H1 (cell line): ENCODE results near the gene FAM149B1. TPM values are rescaled to one million over a fixed set of nuclear protein-coding genes. Genes with fewer than 3 reads are reported as not detected.
"Not testable (repeated sequence)": the region's sequence is repeated elsewhere in the genome, so short reads cannot be mapped to it uniquely, and the experiment has no call there.

Experiments
- CTCF ChIA-PET: fragments of 300-600 bp; sonication (Branson Sonifier 250); formaldehyde crosslinking; loops from one replicate; lab custom pipeline; 2021; ENCODE audit not compliant: partially characterized antibody; lab: Charles Lee
- POLR2A ChIA-PET: fragments of 300-600 bp; sonication (Branson Sonifier 250); formaldehyde crosslinking; loops from one replicate; lab custom pipeline; 2021; ENCODE audit warnings: inconsistent platforms; ENCODE audit not compliant: partially characterized antibody; lab: Charles Lee
- DNase-seq, 2 experiments: peaks; one replicate each; pipeline versions ENCODE4 v3.0.0 to v3.0.0-alpha.2; 2010 to 2022; ENCODE audit warnings: low spot score in 2 of 2, low read depth in 1 of 2, mixed read lengths in 1 of 2
- FAIRE-seq: peaks from 2 replicates; lab custom pipeline; 2011; peaks lifted over from hg19 to GRCh38; lab: Jason Lieb, UNC
- H2AFZ ChIP-seq: 2 replicates; pipeline ENCODE4 v1.8.1; 2012; ENCODE audit warnings: low read length, inconsistent platforms
- H2AK5ac ChIP-seq: 2 replicates; pipeline ENCODE4 v1.6.1; 2013; ENCODE audit warnings: low read depth, low read length
- H2BK120ac ChIP-seq: replicated peaks from 2 replicates; pipeline ENCODE3; 2013; ENCODE audit warnings: low read depth, low read length, inconsistent platforms
- H2BK12ac ChIP-seq: 2 replicates; pipeline ENCODE4 v1.6.1; 2013; ENCODE audit warnings: low read depth, low read length
- H2BK15ac ChIP-seq: 2 replicates; pipeline ENCODE4 v1.6.1; 2013; ENCODE audit warnings: low read length
- H2BK20ac ChIP-seq: 2 replicates; pipeline ENCODE4 v1.6.1; 2013; ENCODE audit warnings: low read length
- H2BK5ac ChIP-seq: 2 replicates; pipeline ENCODE4 v1.6.1; 2013; ENCODE audit warnings: low read depth, low read length
- H3K14ac ChIP-seq: 2 replicates; pipeline ENCODE4 v1.6.1; 2013; ENCODE audit warnings: inconsistent platforms; ENCODE audit not compliant: insufficient read length
- H3K18ac ChIP-seq: 2 replicates; pipeline ENCODE4 v1.6.1; 2013; ENCODE audit warnings: low read length; ENCODE audit errors: extremely low read depth
- H3K23ac ChIP-seq: 2 replicates; pipeline ENCODE4 v1.6.1; 2013; ENCODE audit warnings: inconsistent platforms; ENCODE audit not compliant: insufficient read length
- H3K23me2 ChIP-seq: 2 replicates; pipeline ENCODE4 v1.6.1; 2013; ENCODE audit warnings: low read depth, low read length
- H3K27ac ChIP-seq: 2 replicates; pipeline ENCODE4 v1.6.1; 2011; ENCODE audit warnings: low read depth, low read length, inconsistent platforms
- H3K27me3 ChIP-seq, 4 experiments: replicated peaks in 1 of 4; 1 replicate in 1 of 4; 2 replicates in 3 of 4; pipeline versions ENCODE4 v1.6.1 to v1.8.1; 2011 to 2013; ENCODE audit warnings: low read length in 3 of 4, mild to moderate bottlenecking in 3 of 4, inconsistent platforms in 2 of 4, mixed read lengths in 2 of 4, moderate library complexity in 1 of 4; ENCODE audit not compliant: control insufficient read depth in 3 of 4, insufficient read depth in 3 of 4; ENCODE audit errors: extremely low read depth in 1 of 4
- H3K36me3 ChIP-seq, 4 experiments: 2 replicates each; pipeline versions ENCODE4 v1.6.1 to v1.8.1; 2011 to 2013; ENCODE audit warnings: mild to moderate bottlenecking in 4 of 4, low read length in 3 of 4, moderate library complexity in 2 of 4, control low read depth in 1 of 4, inconsistent platforms in 1 of 4; ENCODE audit not compliant: insufficient read depth in 4 of 4, control insufficient read depth in 2 of 4
- H3K4ac ChIP-seq: replicated peaks from 2 replicates; pipeline ENCODE3; 2013; ENCODE audit warnings: low read length, low read depth, mixed read lengths, inconsistent platforms; ENCODE audit not compliant: insufficient read length
- H3K4me1 ChIP-seq, 4 experiments: replicated peaks in 1 of 4; 1 replicate in 1 of 4; 2 replicates in 3 of 4; pipeline versions ENCODE4 v1.6.1 to v1.8.1; 2011 to 2013; ENCODE audit warnings: low read length in 3 of 4, inconsistent platforms in 2 of 4, mixed read lengths in 1 of 4; ENCODE audit not compliant: insufficient read depth in 4 of 4, control insufficient read depth in 3 of 4
- H3K4me2 ChIP-seq, 2 experiments: 2 replicates each; pipeline versions ENCODE4 v1.6.1 to v1.8.1; 2011 to 2013; ENCODE audit warnings: low read depth in 2 of 2, low read length in 2 of 2, control low read depth in 1 of 2, inconsistent platforms in 1 of 2, mild to moderate bottlenecking in 1 of 2; ENCODE audit not compliant: insufficient read depth in 1 of 2
- H3K4me3 ChIP-seq, 4 experiments: fragments of 200-600, 300-600 bp in 1 of 4; sonication (generic), shearing (Covaris generic), sonication (Bioruptor Twin) in 1 of 4; 2 replicates each; pipeline versions ENCODE4 v1.5.1 to v1.8.1; 2011 to 2016; ENCODE audit warnings: low read length in 4 of 4, low read depth in 3 of 4, control low read depth in 2 of 4, inconsistent platforms in 2 of 4, mild to moderate bottlenecking in 2 of 4, mixed read lengths in 1 of 4, moderate library complexity in 1 of 4; ENCODE audit not compliant: insufficient read depth in 2 of 4; ENCODE audit errors: extremely low read depth in 1 of 4
- H3K56ac ChIP-seq: replicated peaks from 2 replicates; pipeline ENCODE3; 2013; ENCODE audit warnings: low read depth, mild to moderate bottlenecking, mixed read lengths, low read length, inconsistent platforms; ENCODE audit not compliant: insufficient read length
- H3K79me1 ChIP-seq: 2 replicates; pipeline ENCODE4 v1.6.1; 2013; ENCODE audit warnings: low read depth, low read length, control low read depth
- H3K79me2 ChIP-seq, 2 experiments: 2 replicates each; pipeline versions ENCODE4 v1.6.1 to v1.8.1; 2012 to 2013; ENCODE audit warnings: low read length in 2 of 2, mild to moderate bottlenecking in 2 of 2, inconsistent platforms in 1 of 2; ENCODE audit not compliant: insufficient read depth in 2 of 2, control insufficient read depth in 1 of 2
- H3K9ac ChIP-seq, 4 experiments: replicated peaks in 1 of 4; 1 replicate in 1 of 4; 2 replicates in 3 of 4; pipeline versions ENCODE4 v1.6.1 to v1.8.1; 2011 to 2013; ENCODE audit warnings: low read depth in 3 of 4, low read length in 3 of 4, control low read depth in 2 of 4, mild to moderate bottlenecking in 2 of 4, moderate library complexity in 2 of 4, inconsistent platforms in 1 of 4; ENCODE audit errors: extremely low read depth in 1 of 4
- H3K9me3 ChIP-seq, 2 experiments: 2 replicates each; pipeline versions ENCODE4 v1.6.1 to v1.8.1; 2012 to 2013; ENCODE audit warnings: mild to moderate bottlenecking in 2 of 2, moderate library complexity in 2 of 2, control low read depth in 1 of 2, inconsistent platforms in 1 of 2, low read depth in 1 of 2, low read length in 1 of 2, mixed read lengths in 1 of 2; ENCODE audit not compliant: insufficient read depth in 2 of 2
- H4K20me1 ChIP-seq, 2 experiments: replicated peaks in 1 of 2; 2 replicates each; pipeline versions ENCODE3 to v1.8.1; 2011 to 2013; ENCODE audit warnings: inconsistent platforms in 2 of 2, low read length in 2 of 2, mild to moderate bottlenecking in 1 of 2; ENCODE audit not compliant: insufficient read depth in 2 of 2, control insufficient read depth in 1 of 2
- H4K5ac ChIP-seq: 2 replicates; pipeline ENCODE4 v1.6.1; 2013; ENCODE audit warnings: low read length, low read depth, mixed read lengths, inconsistent platforms; ENCODE audit not compliant: insufficient read length
- H4K8ac ChIP-seq: 2 replicates; pipeline ENCODE4 v1.8.0; 2013; ENCODE audit warnings: mild to moderate bottlenecking, moderate library complexity, low read length, inconsistent platforms; ENCODE audit not compliant: insufficient read depth; ENCODE audit errors: extremely low read depth
- H4K91ac ChIP-seq: replicated peaks from 2 replicates; pipeline ENCODE3; 2013; ENCODE audit warnings: low read length, mixed read lengths, inconsistent platforms; ENCODE audit not compliant: insufficient read length
- WGBS, 2 experiments: shearing (Covaris generic) in 1 of 2; methylation state at CpG; one replicate each; pipeline versions ENCODE4 v1.1.6 to v1.1.7; 2013 to 2015; ENCODE audit warnings: low lambda C conversion rate in 2 of 2, mixed read lengths in 2 of 2, inconsistent platforms in 1 of 2, low coverage in 1 of 2, missing lambda C conversion rate in 1 of 2; ENCODE audit not compliant: insufficient replicate concordance in 2 of 2, insufficient coverage in 1 of 2, insufficient read length in 1 of 2; ENCODE audit errors: extremely low coverage in 1 of 2, missing lambda C conversion rate in 1 of 2; 5-methylcytosine and 5-hydroxymethylcytosine counted together
- polyA plus RNA-seq, 7 experiments: library from polyadenylated mRNA; depleted of rRNA in 3 of 7; stranded (reverse) in 5 of 7; unstranded in 2 of 7; fragments of >200 nt in 5 of 7; fragments of 200-250 nt in 2 of 7; gene quantifications; 1 replicate in 5 of 7; 2 replicates in 1 of 7; 4 replicates in 1 of 7; pipeline versions ENCODE4 v1.2.1 to v1.2.3, GENCODE V29; 2011 to 2013; ENCODE audit warnings: missing spikeins in 2 of 7, mixed read lengths in 2 of 7
- total RNA-seq: library from RNA; stranded (reverse); fragmentation: NEBNext Ultra II Directional; extraction: Animal tissue kit (Norgen Biotek cat#: 25700); gene quantifications from 2 replicates; pipeline ENCODE4 v1.2.1, GENCODE V29; 2021

FAM149B1 gene
- total and polyA plus RNA-seq, 2 of the 8 experiments (the other 6 are each of a cell fraction or from before 2014, with no cell fraction given): 16.8 to 21.9 TPM

GRCh38 chr10:73258612-73259011, 90.7 kb downstream of the FAM149B1 start:
- H3K36me3 ChIP-seq, H3K79me1 ChIP-seq, H3K4me1 ChIP-seq, CTCF ChIA-PET, H2BK12ac ChIP-seq, H3K27ac ChIP-seq, H4K8ac ChIP-seq, H4K5ac ChIP-seq, H2BK20ac ChIP-seq, H2BK5ac ChIP-seq, H3K14ac ChIP-seq, H3K56ac ChIP-seq, DNase-seq, H3K4me2 ChIP-seq, H2BK15ac ChIP-seq, H4K91ac ChIP-seq, H2BK120ac ChIP-seq, H3K9ac ChIP-seq, H3K4me3 ChIP-seq, H3K79me2 ChIP-seq, H3K18ac ChIP-seq, H4K20me1 ChIP-seq, H3K23ac ChIP-seq, H3K23me2 ChIP-seq, H3K9me3 ChIP-seq, FAIRE-seq, H3K27me3 ChIP-seq, H2AFZ ChIP-seq, H2AK5ac ChIP-seq, H3K4ac ChIP-seq: not testable (repeated sequence)
- POLR2A ChIA-PET: interaction anchor here (0.8 kb wide), 1 partner anchor 11 kb away, joined by 5 read pairs; the partner anchor contains the start of gene DNAJC9
- WGBS, 2 experiments: 96% methylated on average over 10 of the region's 10 CpGs; no CpG with 5 or more reads in 1 of the 2 experiments
